ENCODE results near the gene UBAP1L.
"Not testable (repeated sequence)": the region's sequence is repeated elsewhere in the genome, so short reads cannot be mapped to it uniquely, and the experiment has no call there.

The UBAP1L gene

GRCh38 chr15:65044724-65045481 is 70.1 kb downstream of the UBAP1L start, which contains the start of gene SLC51B:
Gene SLC51B, plus strand, starts transcription at chr15:65045387. Its CDS starts 4,618 bp downstream, at chr15:65050005.
- H4K20me1 ChIP-seq (ENCODE audit: insufficient read depth) = no peaks in the 10 kb centered on the region
- no peaks in the 10 kb centered on the region for H3K36me3 ChIP-seq (ENCODE audit: insufficient read depth)
- no peak for TF ChIP-seq CTCF (conservative IDR thresholded peaks at IDR 0.05; ENCODE audit: low read depth, low read length)
- no peak within 1 kb of the TSS for H3K4me3 ChIP-seq (IDR thresholded peaks at IDR 0.05; ENCODE audit: insufficient read depth, low read depth, low read length)
- H3K27me3 ChIP-seq (ENCODE audit: insufficient read depth, low read depth) = no peaks in the 10 kb centered on the region
- H3K4me2 ChIP-seq = no peak within 1 kb of the TSS
- H3K4me1 ChIP-seq (ENCODE audit: low read depth, poor library complexity, severe bottlenecking) = peaks cover 6% of the 10 kb centered on the region
- H3K79me2 ChIP-seq (ENCODE audit: insufficient read depth, low read depth) = no peaks in the 10 kb centered on the region
- no peak within 1 kb of the TSS for H3K9ac ChIP-seq
- no peak within 1 kb of the TSS for H3K27ac ChIP-seq
- H2AFZ ChIP-seq (ENCODE audit: low read depth) = no peak within 1 kb of the TSS

GRCh38 chr15:65044218-65044617 is 70.8 kb downstream of the UBAP1L start:
- not testable (repeated sequence) for H4K20me1 ChIP-seq (ENCODE audit: insufficient read depth); H3K4me2 ChIP-seq; H3K9ac ChIP-seq; H2AFZ ChIP-seq (ENCODE audit: low read depth); H3K4me3 ChIP-seq (IDR thresholded peaks at IDR 0.05; ENCODE audit: insufficient read depth, low read depth, low read length); H3K79me2 ChIP-seq (ENCODE audit: insufficient read depth, low read depth); H3K27me3 ChIP-seq (ENCODE audit: insufficient read depth, low read depth); H3K4me1 ChIP-seq (ENCODE audit: low read depth, poor library complexity, severe bottlenecking); H3K36me3 ChIP-seq (ENCODE audit: insufficient read depth); H3K27ac ChIP-seq

GRCh38 chr15:65042776-65043327 is 72.1 kb downstream of the UBAP1L start:
- Histone ChIP-seq H3K9ac (no peak overlapping the region), H3K4me3 (IDR thresholded peaks at IDR 0.05; ENCODE audit: insufficient read depth, low read depth, low read length) (no peak overlapping the region), H3K36me3 (ENCODE audit: insufficient read depth) (no peaks in the 10 kb centered on the region), H4K20me1 (ENCODE audit: insufficient read depth) (no peaks in the 10 kb centered on the region), H3K27me3 (ENCODE audit: insufficient read depth, low read depth) (no peaks in the 10 kb centered on the region), H3K4me1 (ENCODE audit: low read depth, poor library complexity, severe bottlenecking) (no peaks in the 10 kb centered on the region), H3K4me2 (no peak overlapping the region), H3K27ac (no peak overlapping the region), H2AFZ (ENCODE audit: low read depth) (no peak overlapping the region), H3K79me2 (ENCODE audit: insufficient read depth, low read depth) (no peaks in the 10 kb centered on the region)
- TF ChIP-seq CTCF (conservative IDR thresholded peaks at IDR 0.05; ENCODE audit: low read depth, low read length) = no peak

All from KMS-11 (cell line).